NCI-H460 (cell line): ENCODE data around the gene KRT26. TPM values are rescaled to one million over a fixed set of nuclear protein-coding genes. Genes with fewer than 3 reads are reported as not detected.
"Not testable (repeated sequence)": the region's sequence is repeated elsewhere in the genome, so short reads cannot be mapped to it uniquely, and the experiment has no call there.

Experiments used
- DNase-seq: peaks from one replicate; pipeline ENCODE4 v3.0.0-alpha.2; 2016; ENCODE audit warnings: low read depth; ENCODE audit errors: extremely low read depth
- total RNA-seq: library from RNA; depleted of rRNA; stranded (reverse); fragments of >200 nt; shearing (Covaris generic); gene quantifications from 2 replicates; pipeline ENCODE4 v1.2.3, GENCODE V29; 2014

KRT26 gene
- total RNA-seq, 1 experiment from 2014 or later = not detected

- no peak for DNase-seq
Observed at GRCh38 chr17:40795019-40795667, 23.1 kb upstream of the KRT26 start.

DNA sequence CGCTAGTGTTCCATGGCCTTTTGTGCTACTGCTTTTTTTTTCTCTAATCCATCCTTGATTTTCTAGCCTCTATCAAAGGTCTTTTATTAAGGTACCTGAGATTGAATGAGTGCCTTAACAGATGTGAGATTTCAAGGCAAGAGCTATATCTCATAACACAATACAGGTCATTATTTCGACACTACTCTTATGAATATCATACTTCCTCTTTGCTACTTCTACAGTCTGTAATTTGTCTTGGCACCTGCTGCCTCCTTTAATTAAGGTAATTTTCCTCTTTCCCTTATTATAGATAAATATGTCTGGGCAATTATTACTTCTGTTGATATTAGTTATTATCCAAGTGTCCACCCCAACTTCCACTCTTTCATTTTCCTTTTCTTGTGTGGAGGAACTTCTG lies 22.5 kb upstream of the KRT26 start:
- DNase-seq = no peak

- no peak for DNase-seq
Observed at GRCh38 chr17:40793832-40794231, 21.8 kb upstream of the KRT26 start.

- peak; percentile 33 for DNase-seq
Observed at GRCh38 chr17:40791787-40792436, 19.9 kb upstream of the KRT26 start.

- no peak for DNase-seq
Observed at GRCh38 chr17:40791111-40791510, 19.1 kb upstream of the KRT26 start.

DNA sequence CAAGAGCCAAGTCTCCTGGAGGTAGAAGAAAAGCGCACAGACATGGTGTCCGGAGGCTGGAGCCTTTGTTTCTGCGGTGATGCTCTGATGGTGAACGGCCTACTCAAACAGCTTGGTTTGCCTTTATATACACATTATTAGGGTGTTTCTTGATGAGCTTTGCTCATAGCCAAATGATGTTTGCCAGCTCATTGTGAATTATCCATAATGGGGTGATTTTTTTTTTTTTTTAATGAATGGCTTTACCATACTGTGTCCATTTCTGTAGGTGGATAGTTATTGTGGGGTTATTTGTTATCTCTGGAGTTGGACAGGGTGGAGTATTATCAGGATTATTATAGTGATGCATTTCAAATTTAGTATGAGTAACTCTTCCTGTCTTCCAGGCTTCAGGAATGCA lies 10.4 kb upstream of the KRT26 start, which contains the start of gene KRT27:
Gene KRT27, minus strand, starts transcription at position 101 of the 400 bp plus-strand sequence. Its CDS starts 57 bp downstream, at position 44.
- no peak for DNase-seq

- DNase-seq = no peak
Observed at GRCh38 chr17:40779181-40779909, 7.3 kb upstream of the KRT26 start.

DNA sequence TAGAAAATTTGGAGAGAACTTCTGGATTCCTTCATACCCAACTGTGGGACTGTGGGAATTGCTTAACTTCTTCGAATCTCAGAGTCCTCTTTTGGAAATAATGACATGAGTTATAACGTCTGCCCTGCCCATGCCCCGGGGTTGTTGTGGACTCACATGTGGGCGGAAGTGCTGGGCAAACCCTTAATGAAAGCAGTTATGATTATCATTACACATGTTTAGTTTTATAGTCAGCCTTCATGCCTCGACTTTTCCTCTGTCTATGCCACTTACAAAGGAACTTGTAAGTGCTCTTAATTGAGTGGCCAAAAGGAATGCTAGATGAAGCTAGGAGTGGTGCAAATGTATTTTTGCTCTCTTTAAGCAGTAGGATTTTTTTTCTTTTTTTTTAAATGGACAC lies 6.5 kb upstream of the KRT26 start:
- no peak for DNase-seq

GRCh38 chr17:40777971-40778370 lies 6.0 kb upstream of the KRT26 start:
- no peak for DNase-seq

- no peak for DNase-seq
Observed at GRCh38 chr17:40777459-40777858, 5.5 kb upstream of the KRT26 start.

GRCh38 chr17:40775945-40776344 lies 3.9 kb upstream of the KRT26 start:
- no peak for DNase-seq

GRCh38 chr17:40765657-40766056 lies 6.3 kb downstream of the KRT26 start:
- no peak for DNase-seq

- no peak for DNase-seq
Observed at GRCh38 chr17:40763752-40764151, 8.2 kb downstream of the KRT26 start.

- DNase-seq = no peak
Observed at GRCh38 chr17:40760105-40761016, 11.6 kb downstream of the KRT26 start.

GRCh38 chr17:40755231-40755630 lies 16.8 kb downstream of the KRT26 start, which contains the start of gene KRT25:
TSS of gene KRT25 (minus strand) at chr17:40755331. CDS start at chr17:40755271, 60 bp downstream.
- no peak for DNase-seq

DNA sequence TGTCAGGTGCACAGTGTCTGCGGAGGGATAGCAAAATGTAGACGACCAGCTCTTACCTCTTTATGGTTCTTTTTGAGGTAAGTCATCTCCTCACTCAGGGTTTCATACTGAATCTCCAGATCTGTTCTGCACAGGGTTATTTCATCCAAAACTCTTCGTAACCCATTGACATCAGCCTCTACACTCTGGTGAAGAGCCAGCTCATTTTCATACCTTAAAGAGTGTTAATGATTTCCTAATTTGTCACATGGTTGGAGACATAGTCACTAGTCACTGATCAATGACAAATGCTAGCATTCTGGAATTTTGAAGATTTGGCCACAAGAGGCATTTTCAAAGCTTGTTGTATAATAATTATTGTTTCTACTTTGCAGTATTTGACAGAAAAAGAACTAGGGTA lies 18.2 kb downstream of the KRT26 start:
- DNase-seq = no peak

GRCh38 chr17:40751065-40751464 lies 20.9 kb downstream of the KRT26 start:
- no peak for DNase-seq

- no peak for DNase-seq
Observed at GRCh38 chr17:40750391-40750790, 21.6 kb downstream of the KRT26 start.

GRCh38 chr17:40748666-40749065 lies 23.3 kb downstream of the KRT26 start:
- DNase-seq = not testable (repeated sequence)

- DNase-seq = no peak
Observed at GRCh38 chr17:40738553-40738952, 33.4 kb downstream of the KRT26 start.

GRCh38 chr17:40735016-40735415 lies 37.0 kb downstream of the KRT26 start:
- no peak for DNase-seq
